ENCODE results near the gene PROSER3.
A peak's percentile ranks its signal among the peaks of the same experiment; 100 is the strongest.

The PROSER3 gene

GRCh38 chr19:35757749-35758608, at the start of gene PROSER3:
Gene PROSER3, plus strand, starts transcription at chr19:35758176. Its CDS starts 40 bp downstream, at chr19:35758216.
- peak; percentile 98 for DNase-seq

DNA sequence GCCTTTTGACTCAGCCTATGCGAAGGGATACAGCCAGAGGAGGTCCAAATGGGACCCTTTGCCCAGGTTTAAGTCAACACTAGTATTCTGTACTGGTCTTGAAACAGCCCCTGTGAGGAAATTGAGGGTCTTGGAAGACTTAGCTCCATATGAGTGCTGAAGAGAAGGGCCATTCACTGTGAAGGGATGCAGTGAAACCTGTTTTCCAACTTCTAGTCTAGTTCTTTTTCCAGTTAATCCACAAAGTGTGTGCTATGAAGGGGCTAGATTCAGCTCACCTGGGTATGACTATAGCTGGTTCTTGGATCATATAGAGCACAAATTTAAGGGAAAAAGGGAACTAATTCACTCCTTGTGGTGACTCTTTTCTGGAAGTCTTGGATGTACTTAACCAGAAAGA, 49.6 kb upstream of the PROSER3 start:
- no peak for DNase-seq

- DNase-seq: no peak
Observed at GRCh38 chr19:35710784-35711723, 46.9 kb upstream of the PROSER3 start.

DNA sequence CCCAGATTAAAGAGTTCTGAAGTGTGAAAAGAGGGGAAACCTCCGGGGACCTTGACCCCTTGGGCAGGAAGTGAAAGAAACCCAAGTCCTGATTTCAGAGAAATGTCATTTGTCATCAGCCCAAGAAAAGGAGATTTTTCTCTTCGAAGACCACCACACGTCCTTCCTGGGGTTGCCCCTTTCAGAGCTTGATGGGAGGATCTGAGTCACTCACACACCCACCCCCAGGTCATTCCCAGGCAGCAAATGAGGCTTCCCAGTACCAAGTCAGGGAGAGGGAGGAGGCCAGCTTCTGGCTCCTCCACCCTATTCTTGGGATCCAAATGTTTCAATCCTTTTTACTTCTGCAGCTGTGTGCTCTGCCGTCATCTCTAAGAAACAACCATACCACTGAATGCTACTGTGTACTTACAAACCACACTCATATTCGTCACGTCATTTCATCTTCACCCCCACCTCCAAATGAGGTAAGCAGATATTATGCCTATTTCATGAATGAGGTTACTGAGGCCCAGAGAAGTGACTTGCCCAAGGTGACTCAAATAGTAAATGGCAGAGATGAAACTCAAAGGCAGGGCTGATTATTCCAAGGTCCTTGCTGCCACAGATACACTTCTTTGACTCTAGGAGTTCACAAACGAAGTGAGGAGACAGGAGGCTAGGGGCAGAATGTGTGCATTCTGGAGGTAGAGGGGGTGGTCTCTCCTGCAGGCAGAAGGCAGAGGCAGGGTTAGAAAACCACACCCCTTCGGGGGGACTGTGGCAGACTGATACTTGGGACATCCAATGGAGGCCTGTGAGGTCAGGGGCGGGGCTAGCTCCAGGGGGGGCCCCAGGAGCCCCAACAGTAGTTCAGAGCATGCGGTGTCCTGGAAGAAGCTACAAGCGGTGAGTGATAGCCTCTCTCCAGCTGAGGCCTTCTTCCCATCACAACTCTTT, 45.1 kb upstream of the PROSER3 start:
- no peak for DNase-seq

DNA sequence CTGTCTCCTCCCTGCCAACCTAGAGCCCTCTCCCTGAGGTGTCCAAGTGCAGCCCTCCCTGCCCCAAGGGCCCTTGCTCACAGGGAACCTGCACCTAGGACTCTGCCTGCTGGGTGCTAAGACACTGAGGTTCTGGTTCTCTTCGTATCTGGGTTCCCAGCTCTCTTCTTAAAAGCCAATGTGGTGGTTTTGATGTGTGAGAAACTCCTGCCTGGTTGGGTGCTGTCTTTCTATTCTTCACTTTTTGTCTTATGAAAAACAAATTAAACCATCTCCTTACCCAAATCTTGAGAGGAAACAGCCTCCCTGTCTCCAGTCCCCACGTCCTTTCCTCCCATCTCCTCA, 44.5 kb upstream of the PROSER3 start:
- DNase-seq: no peak

DNA sequence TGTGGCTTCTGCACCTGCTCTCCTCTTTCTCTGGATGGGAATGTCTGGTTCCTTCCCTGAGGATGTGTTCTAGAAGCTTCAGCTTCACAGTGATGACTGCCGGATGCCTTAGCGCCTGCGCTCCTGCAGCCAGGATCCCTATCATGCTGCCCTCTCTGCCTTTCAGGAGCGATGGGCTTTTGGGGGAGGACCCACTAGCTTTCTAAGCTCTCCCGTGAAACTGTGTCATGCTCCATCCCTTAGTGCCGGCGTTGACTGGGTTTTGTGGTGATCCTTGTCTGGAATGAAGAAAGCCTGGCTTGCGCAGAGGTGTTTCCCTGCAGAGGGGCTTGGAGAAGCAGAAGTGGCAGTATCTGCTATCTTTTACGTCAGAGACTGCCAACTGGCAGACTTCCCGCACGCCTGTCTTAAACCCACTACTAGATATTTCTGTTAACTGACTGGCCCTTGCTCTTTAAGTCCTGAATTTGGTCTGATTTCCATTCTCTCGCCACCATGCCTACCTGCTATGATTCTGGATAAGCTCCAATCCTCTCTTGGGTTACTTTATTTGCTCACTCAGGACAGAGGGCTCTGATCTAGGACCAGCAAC, 44.0 kb upstream of the PROSER3 start:
- DNase-seq: no peak

DNA sequence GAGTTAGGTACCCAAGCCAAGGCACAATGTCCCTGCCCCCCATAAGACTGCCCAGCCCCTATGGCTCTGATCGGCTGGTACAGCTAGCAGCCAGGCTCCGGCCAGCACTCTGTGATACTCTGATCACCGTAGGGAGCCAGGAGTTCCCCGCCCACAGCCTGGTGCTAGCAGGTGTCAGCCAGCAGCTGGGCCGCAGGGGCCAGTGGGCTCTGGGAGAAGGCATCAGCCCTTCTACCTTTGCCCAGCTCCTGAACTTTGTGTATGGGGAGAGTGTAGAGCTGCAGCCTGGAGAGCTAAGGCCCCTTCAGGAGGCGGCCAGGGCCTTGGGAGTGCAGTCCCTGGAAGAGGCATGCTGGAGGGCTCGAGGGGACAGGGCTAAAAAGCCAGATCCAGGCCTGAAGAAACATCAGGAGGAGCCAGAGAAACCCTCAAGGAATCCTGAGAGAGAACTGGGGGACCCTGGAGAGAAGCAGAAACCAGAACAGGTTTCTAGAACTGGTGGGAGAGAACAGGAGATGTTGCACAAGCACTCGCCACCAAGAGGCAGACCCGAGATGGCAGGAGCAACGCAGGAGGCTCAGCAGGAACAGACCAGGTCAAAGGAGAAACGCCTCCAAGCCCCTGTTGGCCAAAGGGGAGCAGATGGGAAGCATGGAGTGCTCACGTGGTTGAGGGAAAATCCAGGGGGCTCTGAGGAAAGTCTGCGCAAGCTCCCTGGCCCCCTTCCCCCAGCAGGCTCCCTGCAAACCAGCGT, 43.2 kb upstream of the PROSER3 start:
- no peak for DNase-seq

DNA sequence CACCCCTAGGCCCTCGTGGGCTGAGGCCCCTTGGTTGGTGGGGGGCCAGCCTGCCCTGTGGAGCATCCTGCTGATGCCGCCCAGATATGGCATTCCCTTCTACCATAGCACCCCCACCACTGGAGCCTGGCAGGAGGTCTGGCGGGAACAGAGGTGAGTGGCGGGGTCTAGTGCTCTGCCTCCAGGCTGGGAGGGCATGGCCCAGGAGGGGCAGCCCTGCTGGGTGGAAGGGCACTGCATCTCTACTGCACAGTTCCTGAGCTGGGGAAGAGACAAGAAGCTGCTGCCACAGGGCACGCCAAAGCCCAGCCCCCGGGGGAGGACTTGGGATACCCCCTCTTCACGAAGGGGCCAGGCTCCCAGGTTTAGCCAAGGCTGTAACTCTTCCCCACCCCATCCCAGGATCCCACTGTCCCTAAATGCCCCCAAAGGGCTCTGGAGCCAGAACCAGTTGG, 42.6 kb upstream of the PROSER3 start:
- DNase-seq: no peak

GRCh38 chr19:35715981-35716800, 41.8 kb upstream of the PROSER3 start:
- DNase-seq: no peak

GRCh38 chr19:35716801-35717664, 40.9 kb upstream of the PROSER3 start:
- DNase-seq: peak; percentile 98

GRCh38 chr19:35717665-35718344, 40.2 kb upstream of the PROSER3 start, which contains the start of gene KMT2B:
Gene KMT2B, plus strand, starts transcription at chr19:35718003. Its CDS starts 16 bp downstream, at chr19:35718019.
- DNase-seq: peak; percentile 98

GRCh38 chr19:35718345-35719041, 39.5 kb upstream of the PROSER3 start:
- DNase-seq: no peak

DNA sequence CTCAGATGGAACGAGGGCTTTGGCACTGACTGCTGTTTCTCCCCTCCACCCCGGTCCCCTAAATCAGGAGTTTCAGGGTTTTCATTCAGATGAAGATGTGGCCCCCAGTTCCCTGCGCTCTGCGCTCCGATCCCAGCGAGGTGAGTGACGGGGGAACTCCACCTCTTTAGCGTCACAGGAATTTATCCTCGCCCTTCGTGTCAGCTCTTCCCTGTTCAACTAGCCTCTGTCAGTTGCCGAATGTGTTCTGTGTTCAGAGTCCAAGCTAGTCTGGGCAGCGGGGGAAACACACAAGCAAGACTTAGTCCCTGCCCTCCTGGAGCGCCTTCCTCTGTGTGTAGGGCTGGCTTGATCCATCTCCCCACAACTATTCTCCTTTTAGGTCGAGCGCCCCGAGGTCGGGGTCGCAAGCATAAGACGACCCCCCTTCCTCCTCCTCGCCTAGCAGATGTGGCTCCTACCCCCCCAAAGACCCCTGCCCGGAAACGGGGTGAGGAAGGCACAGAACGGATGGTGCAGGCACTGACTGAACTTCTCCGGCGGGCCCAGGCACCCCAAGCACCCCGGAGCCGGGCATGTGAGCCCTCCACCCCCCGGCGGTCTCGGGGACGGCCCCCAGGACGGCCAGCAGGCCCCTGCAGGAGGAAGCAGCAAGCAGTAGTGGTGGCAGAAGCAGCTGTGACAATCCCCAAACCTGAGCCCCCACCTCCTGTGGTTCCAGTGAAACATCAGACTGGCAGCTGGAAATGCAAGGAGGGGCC, 38.4 kb upstream of the PROSER3 start:
- no peak for DNase-seq

GRCh38 chr19:35720163-35720524, 37.8 kb upstream of the PROSER3 start:
- DNase-seq: no peak

- no peak for DNase-seq
Observed at GRCh38 chr19:35720648-35721047, 37.3 kb upstream of the PROSER3 start.

- no peak for DNase-seq
Observed at GRCh38 chr19:35721374-35721773, 36.6 kb upstream of the PROSER3 start.

DNA sequence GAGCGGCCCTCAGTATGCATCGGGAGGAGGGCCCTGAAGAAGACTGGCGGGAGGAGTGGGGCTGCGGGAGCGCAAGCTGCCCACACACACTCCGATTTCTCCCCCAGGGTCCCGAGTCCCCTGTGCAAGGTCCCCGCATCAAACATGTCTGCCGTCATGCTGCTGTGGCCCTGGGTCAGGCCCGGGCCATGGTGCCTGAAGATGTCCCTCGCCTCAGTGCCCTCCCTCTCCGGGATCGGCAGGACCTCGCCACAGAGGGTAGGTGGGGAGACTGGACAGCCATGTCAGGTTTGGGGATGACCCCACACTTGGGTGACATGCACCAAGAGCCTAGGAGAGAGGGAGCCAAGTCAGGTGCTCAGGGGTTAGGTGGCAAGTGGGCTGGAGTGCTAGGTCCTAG, 35.5 kb upstream of the PROSER3 start:
- no peak for DNase-seq

Measured in NCI-H2171 (cell line).